ENCODE results near the gene ITK.

The ITK gene

GRCh38 chr5:157165668-157166067, 15.0 kb upstream of the ITK start:
- no peak for TF ChIP-seq CTCF (IDR thresholded peaks at IDR 0.05; ENCODE audit: low read depth, low read length)
- no peaks in the 10 kb centered on the region for H3K9me3 ChIP-seq (ENCODE audit: severe bottlenecking)
- no peak overlapping the region for H3K27ac ChIP-seq
- no peak overlapping the region for H3K4me3 ChIP-seq (ENCODE audit: low read depth, low read length)
- H3K36me3 ChIP-seq, result no peaks in the 10 kb centered on the region
- no peak for DNase-seq
- H3K27me3 ChIP-seq (ENCODE audit: insufficient read depth, low read depth, severe bottlenecking), result no peaks in the 10 kb centered on the region

- Histone ChIP-seq H3K9me3 (ENCODE audit: severe bottlenecking) (no peaks in the 10 kb centered on the region), H3K27me3 (ENCODE audit: insufficient read depth, low read depth, severe bottlenecking) (no peaks in the 10 kb centered on the region), H3K4me3 (ENCODE audit: low read depth, low read length) (no peak within 1 kb of the TSS), H3K27ac (no peak within 1 kb of the TSS), H3K36me3 (no peaks in the 10 kb centered on the region)
- no peak for TF ChIP-seq CTCF (IDR thresholded peaks at IDR 0.05; ENCODE audit: low read depth, low read length)
- DNase-seq, result no peak
Observed at GRCh38 chr5:157166214-157167213, 14.1 kb upstream of the ITK start, which contains the start of gene GARIN3. GARIN3 (minus strand) TSS chr5:157166264; CDS start chr5:157166168, 96 bp downstream.

- Histone ChIP-seq H3K27me3 (ENCODE audit: insufficient read depth, low read depth, severe bottlenecking) (no peaks in the 10 kb centered on the region), H3K27ac (no peak overlapping the region), H3K4me3 (ENCODE audit: low read depth, low read length) (no peak overlapping the region), H3K9me3 (ENCODE audit: severe bottlenecking) (no peaks in the 10 kb centered on the region), H3K36me3 (no peaks in the 10 kb centered on the region)
- no peak for TF ChIP-seq CTCF (IDR thresholded peaks at IDR 0.05; ENCODE audit: low read depth, low read length)
- no peak for DNase-seq
Observed at GRCh38 chr5:157167214-157167621, 13.4 kb upstream of the ITK start.

- H3K9me3 ChIP-seq (ENCODE audit: severe bottlenecking), result no peaks in the 10 kb centered on the region
- no peak for DNase-seq
- H3K4me3 ChIP-seq (ENCODE audit: low read depth, low read length), result no peak overlapping the region
- no peak overlapping the region for H3K27ac ChIP-seq
- TF ChIP-seq CTCF (IDR thresholded peaks at IDR 0.05; ENCODE audit: low read depth, low read length), result no peak
- H3K36me3 ChIP-seq, result no peaks in the 10 kb centered on the region
- H3K27me3 ChIP-seq (ENCODE audit: insufficient read depth, low read depth, severe bottlenecking), result no peaks in the 10 kb centered on the region
Observed at GRCh38 chr5:157168286-157168685, 12.4 kb upstream of the ITK start.

- Histone ChIP-seq H3K9me3 (ENCODE audit: severe bottlenecking) (no peaks in the 10 kb centered on the region), H3K36me3 (no peaks in the 10 kb centered on the region), H3K4me3 (ENCODE audit: low read depth, low read length) (no peak overlapping the region), H3K27me3 (ENCODE audit: insufficient read depth, low read depth, severe bottlenecking) (no peaks in the 10 kb centered on the region), H3K27ac (no peak overlapping the region)
- DNase-seq, result no peak
- TF ChIP-seq CTCF (IDR thresholded peaks at IDR 0.05; ENCODE audit: low read depth, low read length), result no peak
Observed at GRCh38 chr5:157172403-157172802, 8.2 kb upstream of the ITK start.
